A549 (cell line): Measurements from ENCODE around the gene PLEKHA6. TPM values are rescaled to one million over a fixed set of nuclear protein-coding genes. Genes with fewer than 3 reads are reported as not detected.

Experiments
- ATAC-seq, 2 experiments: fragments of 200-7000 bp in 1 of 2; fragments of >200 bp in 1 of 2; cut with Nextera tagmentation in 1 of 2; cut with Tn5 transposase in 1 of 2; 3 replicates each; pipeline versions ENCODE4 v1.8.0 to v1.9.1; 2018 to 2020; ENCODE audit warnings: mild to moderate bottlenecking in 1 of 2, moderate library complexity in 1 of 2
- CTCF ChIA-PET: fragments of 300-600 bp; sonication (Branson Sonifier 250); formaldehyde crosslinking; extraction: SDS; loops from one replicate; lab custom pipeline; 2021; ENCODE audit warnings: antibody characterized with exemption, inconsistent platforms; lab: Yijun Ruan, JAX
- POLR2A ChIA-PET: fragments of 350-600 bp; formaldehyde crosslinking; extraction: SDS; loops from one replicate; lab custom pipeline; 2021; ENCODE audit warnings: antibody characterized with exemption, inconsistent platforms; lab: Yijun Ruan, JAX
- DNase-seq, 2 experiments: peaks; one replicate each; pipeline versions ENCODE4 v3.0.0 to v3.0.0-alpha.2; 2011 to 2016; ENCODE audit warnings: low read depth in 1 of 2, low spot score in 1 of 2
- FAIRE-seq: peaks from 2 replicates; lab custom pipeline; 2011; peaks lifted over from hg19 to GRCh38; lab: Jason Lieb, UNC
- H3K27ac ChIP-seq, 2 experiments: fragments of >200 bp; sonication (Bioruptor Twin); formaldehyde crosslinking; 3 replicates each; pipeline ENCODE4 v1.5.1; 2016 to 2017
- H3K4me1 ChIP-seq: fragments of >200 bp; sonication (Bioruptor Twin); formaldehyde crosslinking; 3 replicates; pipeline ENCODE4 v1.6.1; 2016
- H3K4me2 ChIP-seq: fragments of >200 bp; sonication (Bioruptor Twin); formaldehyde crosslinking; 3 replicates; pipeline ENCODE4 v1.6.1; 2016
- H3K4me3 ChIP-seq: fragments of >200 bp; sonication (Bioruptor Twin); formaldehyde crosslinking; 3 replicates; pipeline ENCODE4 v1.5.1; 2016
- H3K9me3 ChIP-seq: fragments of >200 bp; sonication (Bioruptor Twin); formaldehyde crosslinking; 3 replicates; pipeline ENCODE4 v1.6.1; 2016
- BHLHE40 ChIP-seq: IDR thresholded peaks from 2 replicates; pipeline ENCODE4 v1.6.1; 2012; ENCODE audit warnings: low read depth, low read length, inconsistent platforms
- CHD4 ChIP-seq: fragments of 200-600 bp; sonication (generic); IDR thresholded peaks from 2 replicates; pipeline ENCODE4 v1.6.1; 2016; ENCODE audit warnings: antibody characterized with exemption, mild to moderate bottlenecking, borderline replicate concordance
- ELK1 ChIP-seq: fragments of 150-350 bp; IDR thresholded peaks from 2 replicates; pipeline ENCODE4 v1.6.1; 2014; ENCODE audit warnings: low read depth, mild to moderate bottlenecking, low read length
- HMGXB4 ChIP-seq: fragments of 250-450 bp; sonication (Bioruptor Pico); IDR thresholded peaks from 2 replicates; pipeline ENCODE4 v1.5.0; 2021; ENCODE audit warnings: mild to moderate bottlenecking, moderate library complexity, borderline replicate concordance
- KDM1A ChIP-seq: fragments of 200-600 bp; sonication (generic); IDR thresholded peaks from 2 replicates; pipeline ENCODE4 v1.6.1; 2016; ENCODE audit warnings: low read depth, mild to moderate bottlenecking
- MAFK ChIP-seq: fragments of 450-650 bp; IDR thresholded peaks from 2 replicates; pipeline ENCODE4 v1.6.1; 2014; ENCODE audit not compliant: partially characterized antibody
- MAX ChIP-seq: IDR thresholded peaks from 2 replicates; pipeline ENCODE4 v1.6.1; 2012
- NPAS2 ChIP-seq: fragments of 250-450 bp; sonication (Bioruptor Pico); IDR thresholded peaks from 2 replicates; pipeline ENCODE4 v1.8.0; 2022; ENCODE audit warnings: mild to moderate bottlenecking, moderate library complexity, borderline replicate concordance
- RCOR1 ChIP-seq: fragments of 150-350 bp; IDR thresholded peaks from 2 replicates; pipeline ENCODE4 v1.6.1; 2014; ENCODE audit warnings: antibody characterized with exemption, low read length, low read depth
- REST ChIP-seq: fragments of 200-600 bp; sonication (generic); IDR thresholded peaks from 2 replicates; pipeline ENCODE4 v1.6.1; 2016; ENCODE audit warnings: antibody characterized with exemption, mild to moderate bottlenecking, moderate library complexity
- TFCP2L1 ChIP-seq: fragments of 250-450 bp; sonication (Bioruptor Pico); IDR thresholded peaks from 2 replicates; pipeline ENCODE4 v1.5.0; 2021; ENCODE audit warnings: mild to moderate bottlenecking
- TP53 ChIP-seq: fragments of 250-450 bp; sonication (Bioruptor Pico); IDR thresholded peaks from 2 replicates; pipeline ENCODE4 v1.5.0; 2021; ENCODE audit warnings: mild to moderate bottlenecking, moderate library complexity
- USF2 ChIP-seq: fragments of 450-650 bp; IDR thresholded peaks from 2 replicates; pipeline ENCODE4 v1.6.1; 2014; ENCODE audit warnings: antibody characterized with exemption
- ZNF302 ChIP-seq: fragments of 250-450 bp; sonication (Bioruptor Pico); IDR thresholded peaks from 2 replicates; pipeline ENCODE4 v1.9.0; 2021; ENCODE audit warnings: inconsistent platforms, mild to moderate bottlenecking, moderate library complexity
- WGBS: methylation state at CpG from one replicate; pipeline ENCODE4 v1.1.6; 2017; ENCODE audit errors: missing lambda C conversion rate; 5-methylcytosine and 5-hydroxymethylcytosine counted together
- polyA plus RNA-seq, 4 experiments: library from polyadenylated mRNA; depleted of rRNA in 3 of 4; stranded (reverse); fragments of >200 nt; fragmentation: RNase III in 1 of 4; extraction: RNeasy Plus Mini Kit Qiagen cat#74134 plus additional on column Dnase treatment in 1 of 4; gene quantifications; 2 replicates in 3 of 4; 3 replicates in 1 of 4; pipeline ENCODE4 v1.2.3, GENCODE V29; 2011 to 2017
- TF ChIP-seq, protein P1 (sequence below): fragments of >200 bp; sonication (Bioruptor Twin); formaldehyde crosslinking; IDR thresholded peaks from 3 replicates; pipeline ENCODE4 v1.6.1; 2016
- TF ChIP-seq, protein P2 (sequence below): IDR thresholded peaks from 2 replicates; pipeline ENCODE4 v1.6.1; 2012

PLEKHA6 gene
- polyA plus RNA-seq, 2 of the 4 experiments (the other 2 are of a cell fraction), result 13.0 to 26.2 TPM

GRCh38 chr1:204202481-204202880, 157.2 kb downstream of the PLEKHA6 start:
- TF ChIP-seq USF2 (no peak), HMGXB4 (no peak), MAX (no peak), TP53 (CRISPR knock-in tag) (no peak), RCOR1 (no peak), ZNF302 (no peak), REST (no peak), KDM1A (no peak), BHLHE40 (no peak), ELK1 (no peak), CHD4 (no peak), NPAS2 (no peak), MAFK (no peak), TFCP2L1 (CRISPR knock-in tag) (no peak)
- TF ChIP-seq, protein P1, sequence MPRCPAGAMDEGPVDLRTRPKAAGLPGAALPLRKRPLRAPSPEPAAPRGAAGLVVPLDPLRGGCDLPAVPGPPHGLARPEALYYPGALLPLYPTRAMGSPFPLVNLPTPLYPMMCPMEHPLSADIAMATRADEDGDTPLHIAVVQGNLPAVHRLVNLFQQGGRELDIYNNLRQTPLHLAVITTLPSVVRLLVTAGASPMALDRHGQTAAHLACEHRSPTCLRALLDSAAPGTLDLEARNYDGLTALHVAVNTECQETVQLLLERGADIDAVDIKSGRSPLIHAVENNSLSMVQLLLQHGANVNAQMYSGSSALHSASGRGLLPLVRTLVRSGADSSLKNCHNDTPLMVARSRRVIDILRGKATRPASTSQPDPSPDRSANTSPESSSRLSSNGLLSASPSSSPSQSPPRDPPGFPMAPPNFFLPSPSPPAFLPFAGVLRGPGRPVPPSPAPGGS, result no peak
- TF ChIP-seq, protein P2, sequence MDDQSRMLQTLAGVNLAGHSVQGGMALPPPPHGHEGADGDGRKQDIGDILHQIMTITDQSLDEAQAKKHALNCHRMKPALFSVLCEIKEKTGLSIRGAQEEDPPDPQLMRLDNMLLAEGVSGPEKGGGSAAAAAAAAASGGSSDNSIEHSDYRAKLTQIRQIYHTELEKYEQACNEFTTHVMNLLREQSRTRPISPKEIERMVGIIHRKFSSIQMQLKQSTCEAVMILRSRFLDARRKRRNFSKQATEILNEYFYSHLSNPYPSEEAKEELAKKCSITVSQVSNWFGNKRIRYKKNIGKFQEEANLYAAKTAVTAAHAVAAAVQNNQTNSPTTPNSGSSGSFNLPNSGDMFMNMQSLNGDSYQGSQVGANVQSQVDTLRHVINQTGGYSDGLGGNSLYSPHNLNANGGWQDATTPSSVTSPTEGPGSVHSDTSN, result no peak
- Histone ChIP-seq H3K4me1 (peaks cover 2% of the 10 kb centered on the region; the same call in 1 of the 3 replicates), H3K4me2 (no peak overlapping the region), H3K9me3 (no peaks in the 10 kb centered on the region), H3K27ac (no peak overlapping the region), H3K4me3 (no peak overlapping the region)
- FAIRE-seq (no peak), DNase-seq (no peak), ATAC-seq (no peak)
- WGBS, result 76% methylated on average over 4 of the region's 4 CpGs
- ChIA-PET POLR2A (no interaction called here), CTCF (interaction anchor here (1.3 to 7.4 kb wide), 3 partner anchors 12 to 56 kb away, joined by 3 to 314 read pairs (median 6); partner anchors contain the start of gene REN)
